Pancreas (tissue), 10 donors: Measurements from ENCODE around the gene ZSWIM5. TPM values are rescaled to one million over a fixed set of nuclear protein-coding genes. Genes with fewer than 3 reads are reported as not detected.
"Not testable (repeated sequence)": the region's sequence is repeated elsewhere in the genome, so short reads cannot be mapped to it uniquely, and the experiment has no call there.

Experiments used
- ATAC-seq, 4 donors: fragments of 200-7000 bp; cut with Tn5 transposase; one replicate each; pipeline versions ENCODE4 v1.8.0 to v1.9.1; 2020; ENCODE audit warnings: mild to moderate bottlenecking in 4 of 4, moderate library complexity in 4 of 4
- DNase-seq, 6 donors: peaks; one replicate each; pipeline ENCODE4 v3.0.0-alpha.2; 2020
- FAIRE-seq: peaks from 2 replicates; lab custom pipeline; 2012; peaks lifted over from hg19 to GRCh38; lab: Jason Lieb, UNC
- H3K27ac ChIP-seq, 4 donors: fragments of 200-600 bp; sonication (generic); 1 replicate in 3 of 4; 2 replicates in 1 of 4; pipeline versions ENCODE4 v1.5.0 to v1.8.0; 2020
- H3K27me3 ChIP-seq, 4 donors: fragments of 200-600 bp; one replicate each; pipeline ENCODE4 v1.8.0; 2021
- H3K36me3 ChIP-seq, 3 donors: fragments of 200-600 bp; sonication (generic) in 1 of 3; one replicate each; pipeline versions ENCODE4 v1.5.0 to v1.8.0; 2020 to 2021
- H3K4me1 ChIP-seq, 3 donors: fragments of 200-600 bp; one replicate each; pipeline ENCODE4 v1.8.0; 2021
- H3K4me3 ChIP-seq, 4 donors: fragments of 200-600 bp; sonication (generic) in 2 of 4; one replicate each; pipeline versions ENCODE4 v1.5.0 to v1.8.0; 2020 to 2021
- H3K9me3 ChIP-seq, 4 donors: fragments of 200-600 bp; one replicate each; pipeline ENCODE4 v1.8.0; 2021
- WGBS, 2 donors: extraction: QIAGEN DNeasy Blood & Tissue Kit; methylation state at CpG; one replicate each; pipeline ENCODE4 v1.1.7; 2013; 5-methylcytosine and 5-hydroxymethylcytosine counted together
- intact Hi-C, 3 donors: fragments of 100-400 bp; cut with DNase I; formaldehyde crosslinking; loops; one replicate each; pipeline versions ENCODE4 v1.11.1 to v1.14.2; 2022
- polyA plus RNA-seq, 2 donors: library from polyadenylated mRNA; stranded (reverse); fragments of 200-250 nt; gene quantifications; one replicate each; pipeline ENCODE4 v1.2.3, GENCODE V29; 2013
- total RNA-seq, 6 donors: library from RNA; stranded (reverse); fragmentation: NEBNext Ultra II Directional in 4 of 6; extraction: Animal tissue kit (Norgen Biotek cat#: 25700) in 4 of 6; gene quantifications; one replicate each; pipeline versions ENCODE4 v1.2.1 to v1.2.4, GENCODE V29; 2021 to 2023
- TF ChIP-seq, protein P1 (sequence below), 4 donors: fragments of 200-600 bp; sonication (generic) in 3 of 4; IDR thresholded peaks; one replicate each; pipeline versions ENCODE4 v1.5.0 to v1.8.0; 2021; ENCODE audit warnings: antibody characterized with exemption in 4 of 4
- donor health status: healthy with polysubstance abuse.
- donor health status: DM: no; HTN: no; CAD: no; lungs with moderate emphysema.
- donor health status: DM: no; HTN: no; CAD: no.
- donor health status: control.
- donor health status: control.
- donor health status: Bipolar disorder and iron deficiency.
- donor health status: DM: yes; HTN: yes; CAD: no.
- donor health status: DM: no; HTN: no; CAD: no.
- donor health status: DM: no; HTN: no; CAD: no.
- donor health status: DM: yes; HTN: yes; CAD: no.

Gene ZSWIM5
- total and polyA plus RNA-seq, 8 donors: 0.76 to 2.7 (median 2.4) TPM

DNA sequence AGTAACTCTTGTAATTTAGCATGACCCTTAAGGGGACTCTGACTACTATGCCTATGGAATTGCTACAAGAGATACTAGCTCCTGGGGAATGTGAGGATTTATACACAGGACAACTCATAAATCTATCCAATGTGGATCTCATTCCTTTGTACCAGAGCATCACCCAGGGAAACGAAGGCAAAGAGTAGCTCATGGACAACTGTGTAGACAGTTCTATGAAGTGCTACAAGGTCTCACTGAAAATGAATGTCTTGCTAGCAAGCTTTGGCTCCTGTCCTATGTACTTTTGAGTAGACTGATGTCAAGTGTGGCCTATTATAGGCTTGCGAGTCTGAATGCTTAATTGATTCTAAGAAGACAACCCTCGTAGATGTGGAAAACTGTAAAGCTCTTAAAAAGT lies 93.7 kb downstream of the ZSWIM5 start:
- H3K36me3 ChIP-seq: no peaks in the 10 kb centered on the region
- peaks cover 0 to 6% (median 0%) of the 10 kb centered on the region in 3 donors for H3K4me1 ChIP-seq
- TF ChIP-seq, protein P1, sequence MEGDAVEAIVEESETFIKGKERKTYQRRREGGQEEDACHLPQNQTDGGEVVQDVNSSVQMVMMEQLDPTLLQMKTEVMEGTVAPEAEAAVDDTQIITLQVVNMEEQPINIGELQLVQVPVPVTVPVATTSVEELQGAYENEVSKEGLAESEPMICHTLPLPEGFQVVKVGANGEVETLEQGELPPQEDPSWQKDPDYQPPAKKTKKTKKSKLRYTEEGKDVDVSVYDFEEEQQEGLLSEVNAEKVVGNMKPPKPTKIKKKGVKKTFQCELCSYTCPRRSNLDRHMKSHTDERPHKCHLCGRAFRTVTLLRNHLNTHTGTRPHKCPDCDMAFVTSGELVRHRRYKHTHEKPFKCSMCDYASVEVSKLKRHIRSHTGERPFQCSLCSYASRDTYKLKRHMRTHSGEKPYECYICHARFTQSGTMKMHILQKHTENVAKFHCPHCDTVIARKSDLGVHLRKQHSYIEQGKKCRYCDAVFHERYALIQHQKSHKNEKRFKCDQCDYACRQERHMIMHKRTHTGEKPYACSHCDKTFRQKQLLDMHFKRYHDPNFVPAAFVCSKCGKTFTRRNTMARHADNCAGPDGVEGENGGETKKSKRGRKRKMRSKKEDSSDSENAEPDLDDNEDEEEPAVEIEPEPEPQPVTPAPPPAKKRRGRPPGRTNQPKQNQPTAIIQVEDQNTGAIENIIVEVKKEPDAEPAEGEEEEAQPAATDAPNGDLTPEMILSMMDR (IDR thresholded peaks at IDR 0.05): no peak
- DNase-seq (no peak), FAIRE-seq (no peak), ATAC-seq (no peak)
- H3K4me3 ChIP-seq: no peak overlapping the region
- no peaks in the 10 kb centered on the region for H3K9me3 ChIP-seq
- intact Hi-C loops: no loop called here
- H3K27me3 ChIP-seq: no peaks in the 10 kb centered on the region
- H3K27ac ChIP-seq: no peak overlapping the region
- 89 to 91% methylated on average over 3 of the region's 3 CpGs for WGBS, 2 donors

DNA sequence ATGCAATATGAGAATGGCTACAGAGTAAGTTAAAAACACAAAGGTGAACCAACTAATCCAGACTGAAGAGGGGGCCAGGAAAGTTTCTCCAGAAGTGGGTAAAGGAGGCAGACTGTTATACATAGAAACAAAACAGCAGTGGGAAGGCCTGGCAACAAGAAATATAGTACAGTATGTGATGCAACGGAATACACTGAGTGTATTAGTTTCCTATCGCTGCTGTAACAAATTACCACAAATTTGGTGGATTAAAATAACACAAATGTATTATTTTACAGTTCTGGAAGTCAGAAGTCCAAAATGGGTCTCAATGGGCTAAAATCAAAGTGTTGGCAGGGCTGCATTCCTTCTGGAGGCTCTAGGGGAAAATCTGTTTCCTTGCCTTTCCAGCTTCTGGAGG lies 95.2 kb downstream of the ZSWIM5 start:
- 98% methylated on average over 2 of the region's 2 CpGs for WGBS, 2 donors
- Histone ChIP-seq H3K4me1 (peaks cover 0 to 2% (median 0%) of the 10 kb centered on the region in 3 donors), H3K27me3 (no peaks in the 10 kb centered on the region), H3K9me3 (no peaks in the 10 kb centered on the region), H3K4me3 (no peak overlapping the region), H3K27ac (no peak overlapping the region), H3K36me3 (no peaks in the 10 kb centered on the region)
- TF ChIP-seq, protein P1 (IDR thresholded peaks at IDR 0.05): no peak
- DNase-seq (no peak), ATAC-seq (no peak), FAIRE-seq (no peak)
- intact Hi-C loops: no loop called here

DNA sequence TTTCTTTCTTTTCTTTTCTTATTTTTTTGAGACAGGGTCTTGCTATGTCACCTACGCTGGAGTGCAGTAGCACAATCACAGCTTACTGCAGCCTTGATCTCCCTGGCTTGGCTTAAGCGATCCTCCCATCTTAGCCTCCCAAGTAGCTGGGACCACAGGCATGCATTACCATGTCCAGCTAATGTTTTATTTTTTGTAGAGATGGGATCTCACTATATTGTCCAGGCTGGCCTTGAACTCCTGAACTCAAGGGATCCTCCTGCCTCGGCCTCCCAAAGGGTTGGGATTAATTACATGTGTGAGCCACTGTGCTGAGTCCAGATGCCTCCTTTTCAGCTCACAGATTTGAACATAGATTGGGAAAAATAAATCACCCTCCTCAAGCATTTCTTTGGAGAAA lies 98.6 kb downstream of the ZSWIM5 start:
- 97% methylated on average over 3 of the region's 3 CpGs for WGBS, 2 donors
- Histone ChIP-seq H3K9me3 (no peaks in the 10 kb centered on the region), H3K36me3 (no peaks in the 10 kb centered on the region), H3K27ac (no peak overlapping the region), H3K27me3 (no peaks in the 10 kb centered on the region), H3K4me1 (no peaks in the 10 kb centered on the region), H3K4me3 (no peak overlapping the region)
- ATAC-seq: no peak
- FAIRE-seq: no peak
- intact Hi-C loops: no loop called here
- TF ChIP-seq, protein P1 (IDR thresholded peaks at IDR 0.05): no peak
- DNase-seq: no peak

DNA sequence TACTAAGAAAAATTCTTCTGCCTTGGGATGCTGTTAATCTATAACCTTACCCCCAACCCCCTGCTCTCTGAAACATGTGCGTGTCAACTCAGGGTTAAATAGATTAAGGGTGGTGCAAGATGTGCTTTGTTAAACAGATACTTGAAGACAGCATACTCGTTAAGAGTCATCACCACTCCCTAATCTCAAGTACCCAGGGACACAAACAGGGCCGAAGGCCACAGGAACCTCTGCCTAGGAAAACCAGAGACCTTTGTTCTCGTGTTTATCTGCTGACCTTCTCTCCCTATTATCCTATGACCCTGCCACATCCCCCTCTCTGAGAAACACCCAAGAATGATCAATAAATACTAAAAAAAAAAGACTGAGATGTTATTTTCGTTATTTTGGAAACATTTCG lies 99.5 kb downstream of the ZSWIM5 start:
- H3K27ac ChIP-seq, ATAC-seq, H3K36me3 ChIP-seq, DNase-seq, H3K4me1 ChIP-seq, H3K9me3 ChIP-seq, H3K27me3 ChIP-seq, H3K4me3 ChIP-seq, FAIRE-seq, intact Hi-C loops: not testable (repeated sequence)
- WGBS, 2 donors: 84 to 91% methylated on average over 6 of the region's 6 CpGs

DNA sequence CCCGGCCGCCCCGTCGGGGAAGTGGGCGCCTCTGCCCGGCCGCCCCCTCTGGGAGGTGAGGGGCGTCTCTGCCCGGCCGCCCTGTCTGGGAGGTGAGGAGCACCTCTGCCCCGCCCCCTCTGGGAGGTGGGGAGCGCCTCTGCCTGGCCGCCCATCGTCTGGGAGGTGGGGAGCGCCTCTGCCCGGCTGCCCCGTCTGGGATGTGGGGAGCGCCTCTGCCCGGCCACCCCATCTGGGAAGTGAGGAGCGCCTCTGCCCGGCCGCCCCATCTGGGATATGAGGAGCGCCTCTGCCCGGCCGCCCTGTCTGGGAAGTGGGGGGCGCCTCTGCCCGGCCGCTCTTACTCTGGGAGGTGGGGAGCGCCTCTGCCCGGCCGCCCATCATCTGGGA lies 100.3 kb downstream of the ZSWIM5 start:
- H3K27me3 ChIP-seq, H3K9me3 ChIP-seq, H3K27ac ChIP-seq, ATAC-seq, FAIRE-seq, H3K4me3 ChIP-seq, H3K4me1 ChIP-seq, intact Hi-C loops, H3K36me3 ChIP-seq: not testable (repeated sequence)
- peak in 1 of 6 donors; percentile 63 for DNase-seq
- 99 to 100% methylated on average over 25 to 31 of the region's 31 CpGs for WGBS, 2 donors

DNA sequence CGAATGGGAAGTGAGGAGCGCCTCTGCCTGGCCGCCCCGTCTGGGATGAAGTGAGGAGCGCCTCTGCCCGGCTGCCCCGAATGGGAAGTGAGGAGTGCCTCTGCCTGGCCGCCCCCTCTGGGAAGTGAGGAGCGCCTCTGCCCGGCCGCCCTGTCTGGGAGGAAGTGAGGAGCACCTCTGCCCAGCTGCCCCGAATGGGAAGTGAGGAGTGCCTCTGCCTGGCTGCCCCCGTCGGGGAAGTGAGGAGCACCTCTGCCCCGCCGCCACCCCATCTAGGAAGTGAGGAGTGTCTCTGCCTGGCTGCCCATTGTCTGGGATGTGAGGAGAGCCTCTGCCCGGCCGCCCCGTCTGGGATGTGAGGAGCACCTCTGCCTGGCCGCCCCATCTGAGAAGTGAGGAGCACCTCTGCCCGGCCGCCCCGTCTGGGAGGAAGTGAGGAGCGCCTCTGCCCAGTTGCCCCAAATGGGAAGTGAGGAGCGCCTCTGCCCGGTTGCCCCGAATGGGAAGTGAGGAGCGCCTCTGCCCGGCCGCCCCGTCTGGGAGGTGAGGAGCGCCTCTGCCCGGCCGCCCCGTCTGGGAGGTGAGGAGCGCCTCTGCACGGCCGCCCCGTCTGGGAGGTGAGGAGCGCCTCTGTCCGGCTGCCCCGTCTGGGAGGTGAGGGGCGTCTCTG lies 100.8 kb downstream of the ZSWIM5 start:
- ATAC-seq, H3K27me3 ChIP-seq, intact Hi-C loops, H3K4me1 ChIP-seq, FAIRE-seq, H3K4me3 ChIP-seq, H3K27ac ChIP-seq, H3K9me3 ChIP-seq, H3K36me3 ChIP-seq: not testable (repeated sequence)
- peak in 1 of 6 donors; percentile 59 for DNase-seq
- WGBS, 2 donors: 98% methylated on average over 42 to 43 of the region's 43 CpGs
